OCI-LY1 (cell line): Measurements from ENCODE around the gene CAD.

Experiments used
- H2AFZ ChIP-seq: fragments of 200-600 bp; sonication (generic), shearing (Covaris generic); 2 replicates; pipeline ENCODE4 v1.6.0; 2014; ENCODE audit warnings: antibody characterized with exemption, mild to moderate bottlenecking, low read length
- H3F3A ChIP-seq: fragments of 200-600 bp; sonication (generic), shearing (Covaris generic); 2 replicates; pipeline ENCODE4 v1.6.0; 2014; ENCODE audit warnings: mild to moderate bottlenecking, antibody characterized with exemption, low read length, moderate library complexity; ENCODE audit not compliant: insufficient read depth
- H3K27ac ChIP-seq: fragments of 200-600 bp; sonication (generic); 2 replicates; pipeline ENCODE4 v1.5.1; 2014; ENCODE audit warnings: low read length, mixed run types, mild to moderate bottlenecking, low read depth; ENCODE audit not compliant: poor library complexity, severe bottlenecking
- H3K27me3 ChIP-seq: fragments of 200-600 bp; sonication (generic); 2 replicates; pipeline ENCODE4 v1.6.0; 2014; ENCODE audit warnings: antibody characterized with exemption, mild to moderate bottlenecking, low read length, moderate library complexity; ENCODE audit not compliant: insufficient read depth
- H3K36me3 ChIP-seq: fragments of 200-600 bp; sonication (generic); 2 replicates; pipeline ENCODE4 v1.6.1; 2014; ENCODE audit warnings: mild to moderate bottlenecking, antibody characterized with exemption, low read length, moderate library complexity, mixed read lengths; ENCODE audit not compliant: insufficient read depth
- H3K4me1 ChIP-seq: fragments of 200-600 bp; sonication (generic); 2 replicates; pipeline ENCODE4 v1.5.1; 2014; ENCODE audit warnings: mild to moderate bottlenecking, low read length, moderate library complexity; ENCODE audit not compliant: insufficient read depth, severe bottlenecking
- H3K4me2 ChIP-seq: fragments of 200-600 bp; sonication (generic), shearing (Covaris generic); 2 replicates; pipeline ENCODE4 v1.6.1; 2014; ENCODE audit warnings: low read length
- H3K4me3 ChIP-seq: fragments of 200-600 bp; sonication (generic); 2 replicates; pipeline ENCODE4 v1.5.1; 2014; ENCODE audit warnings: low read length, low read depth, mild to moderate bottlenecking, mixed read lengths; ENCODE audit not compliant: poor library complexity, severe bottlenecking
- H3K79me2 ChIP-seq: fragments of 200-600 bp; shearing (Covaris generic); 2 replicates; pipeline ENCODE4 v1.6.1; 2016; ENCODE audit warnings: mixed run types, low read length, mixed read lengths; ENCODE audit not compliant: insufficient read depth
- H3K9ac ChIP-seq: fragments of 200-600 bp; sonication (generic), shearing (Covaris generic); 2 replicates; pipeline ENCODE4 v1.6.1; 2014; ENCODE audit warnings: mild to moderate bottlenecking, low read length, mixed read lengths
- H3K9me2 ChIP-seq: fragments of 200-600 bp; sonication (generic), shearing (Covaris generic); 2 replicates; pipeline ENCODE4 v1.6.1; 2014; ENCODE audit warnings: low read depth, mild to moderate bottlenecking, low read length, mixed read lengths
- H3K9me3 ChIP-seq: fragments of 200-600 bp; shearing (Covaris generic); 2 replicates; pipeline ENCODE4 v1.6.1; 2014; ENCODE audit warnings: low read length, mixed read lengths
- H4K20me1 ChIP-seq: fragments of 200-600 bp; sonication (generic), shearing (Covaris generic); 2 replicates; pipeline ENCODE4 v1.6.0; 2016; ENCODE audit warnings: mild to moderate bottlenecking, low read length; ENCODE audit not compliant: insufficient read depth
- EZH2 ChIP-seq: fragments of 200-600 bp; sonication (generic), shearing (Covaris generic); IDR thresholded peaks from 2 replicates; pipeline ENCODE4 v1.8.0; 2017; ENCODE audit warnings: borderline replicate concordance, mixed run types, mild to moderate bottlenecking, antibody characterized with exemption, low read length, moderate library complexity, mixed read lengths
- TF ChIP-seq, protein P1 (sequence below): fragments of 200-600 bp; sonication (generic), shearing (Covaris generic); IDR thresholded peaks from 2 replicates; pipeline ENCODE4 v1.5.1; 2017; ENCODE audit warnings: mild to moderate bottlenecking, antibody characterized with exemption, low read length, moderate library complexity, mixed read lengths

The CAD gene

DNA sequence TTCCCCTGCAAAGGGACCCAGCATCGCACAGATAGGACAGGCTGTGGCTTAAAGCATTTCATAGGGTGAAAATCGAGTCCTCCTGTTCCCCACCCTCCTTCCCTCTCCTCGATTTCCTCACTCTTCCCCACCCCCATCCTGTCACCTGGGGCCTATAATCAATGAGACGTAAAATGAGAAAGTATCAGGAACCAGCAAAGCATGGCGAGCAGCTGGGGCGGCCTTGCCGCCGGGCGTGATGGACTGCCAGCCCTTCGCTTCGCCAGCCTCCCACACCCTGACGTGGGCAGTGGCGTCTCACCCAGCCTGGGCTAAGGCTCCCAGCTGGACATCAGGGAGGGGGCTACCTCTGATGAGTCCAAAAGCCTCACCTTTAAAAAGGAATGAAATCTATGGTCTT, 34.6 kb downstream of the CAD start:
- no peak overlapping the region for H2AFZ ChIP-seq
- H3K27ac ChIP-seq: no peak overlapping the region
- no peaks in the 10 kb centered on the region for H3K79me2 ChIP-seq

DNA sequence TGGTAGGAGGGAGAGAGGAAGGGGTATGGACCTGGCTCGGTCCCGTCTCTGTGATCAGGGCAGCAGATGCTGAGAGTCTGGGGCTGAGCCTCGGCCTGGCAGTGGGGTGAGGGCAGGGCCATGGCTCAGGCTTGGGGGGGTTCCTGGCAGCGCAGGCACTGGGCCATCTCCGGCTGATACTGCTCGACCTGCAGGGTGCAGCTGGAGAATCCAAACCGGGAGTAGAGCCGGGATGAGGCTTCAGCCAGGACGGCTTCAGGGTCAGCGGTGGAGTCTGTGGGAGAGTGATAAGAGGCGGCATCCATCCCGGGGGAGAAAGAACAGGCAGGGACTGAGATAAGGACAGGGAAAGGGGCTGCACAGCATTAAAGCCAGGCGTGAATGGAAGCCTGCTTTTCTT, 38.0 kb downstream of the CAD start:
- Histone ChIP-seq H3K4me3 (no peak overlapping the region), H3K9ac (no peak overlapping the region), H3K4me1 (peaks cover 5% of the 10 kb centered on the region), H3K4me2 (no peak overlapping the region), H2AFZ (no peak overlapping the region), H3F3A (no peaks in the 10 kb centered on the region), H3K79me2 (no peaks in the 10 kb centered on the region), H3K27me3 (peaks cover 16% of the 10 kb centered on the region), H4K20me1 (no peaks in the 10 kb centered on the region), H3K9me2 (no peaks in the 10 kb centered on the region), H3K9me3 (no peaks in the 10 kb centered on the region), H3K27ac (no peak overlapping the region), H3K36me3 (no peaks in the 10 kb centered on the region)
- TF ChIP-seq EZH2: no peak
- TF ChIP-seq, protein P1, sequence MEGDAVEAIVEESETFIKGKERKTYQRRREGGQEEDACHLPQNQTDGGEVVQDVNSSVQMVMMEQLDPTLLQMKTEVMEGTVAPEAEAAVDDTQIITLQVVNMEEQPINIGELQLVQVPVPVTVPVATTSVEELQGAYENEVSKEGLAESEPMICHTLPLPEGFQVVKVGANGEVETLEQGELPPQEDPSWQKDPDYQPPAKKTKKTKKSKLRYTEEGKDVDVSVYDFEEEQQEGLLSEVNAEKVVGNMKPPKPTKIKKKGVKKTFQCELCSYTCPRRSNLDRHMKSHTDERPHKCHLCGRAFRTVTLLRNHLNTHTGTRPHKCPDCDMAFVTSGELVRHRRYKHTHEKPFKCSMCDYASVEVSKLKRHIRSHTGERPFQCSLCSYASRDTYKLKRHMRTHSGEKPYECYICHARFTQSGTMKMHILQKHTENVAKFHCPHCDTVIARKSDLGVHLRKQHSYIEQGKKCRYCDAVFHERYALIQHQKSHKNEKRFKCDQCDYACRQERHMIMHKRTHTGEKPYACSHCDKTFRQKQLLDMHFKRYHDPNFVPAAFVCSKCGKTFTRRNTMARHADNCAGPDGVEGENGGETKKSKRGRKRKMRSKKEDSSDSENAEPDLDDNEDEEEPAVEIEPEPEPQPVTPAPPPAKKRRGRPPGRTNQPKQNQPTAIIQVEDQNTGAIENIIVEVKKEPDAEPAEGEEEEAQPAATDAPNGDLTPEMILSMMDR: no peak

More for the DNA sequence above, 34.6 kb downstream of the CAD start:
- Histone ChIP-seq H3K27me3 (0 out of 2 replicates have a peak, but pooled peaks cover 7% of the 10 kb centered on the region), H3K4me2 (no peak overlapping the region), H3K9me2 (no peaks in the 10 kb centered on the region), H3F3A (no peaks in the 10 kb centered on the region; the same call in 1 of the 2 replicates), H3K4me1 (peaks cover 10% of the 10 kb centered on the region), H3K9ac (no peak overlapping the region), H4K20me1 (no peaks in the 10 kb centered on the region), H3K36me3 (no peaks in the 10 kb centered on the region), H3K4me3 (no peak overlapping the region), H3K9me3 (no peaks in the 10 kb centered on the region)
- no peak for TF ChIP-seq EZH2
- TF ChIP-seq, protein P1: no peak

DNA sequence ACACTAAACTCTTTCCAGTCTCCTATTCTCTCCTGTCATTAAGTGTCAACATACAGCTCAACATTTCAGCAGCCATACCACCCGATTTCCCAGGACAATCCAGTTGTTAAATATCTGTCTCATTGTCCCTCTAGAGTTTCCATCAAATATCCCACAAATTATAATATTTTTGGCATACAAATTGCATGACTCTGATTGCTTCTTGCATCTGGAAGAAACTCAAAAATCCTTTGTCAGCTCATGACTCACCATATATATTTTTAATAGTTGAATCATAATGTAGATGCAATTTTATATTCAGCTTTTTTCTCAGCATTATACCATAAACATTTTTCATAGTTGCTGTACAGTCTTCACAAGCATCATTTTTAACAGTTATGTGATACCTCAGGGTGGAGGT, 38.5 kb downstream of the CAD start:
- Histone ChIP-seq H3K4me1 (no peaks in the 10 kb centered on the region), H3K27ac (no peak overlapping the region), H3K4me2 (no peak overlapping the region), H3K9me2 (no peaks in the 10 kb centered on the region), H3K27me3 (peaks cover 16% of the 10 kb centered on the region), H3K36me3 (no peaks in the 10 kb centered on the region), H3K9ac (no peak overlapping the region), H2AFZ (no peak overlapping the region), H3K9me3 (no peaks in the 10 kb centered on the region), H4K20me1 (no peaks in the 10 kb centered on the region), H3F3A (no peaks in the 10 kb centered on the region), H3K79me2 (no peaks in the 10 kb centered on the region), H3K4me3 (no peak overlapping the region)
- TF ChIP-seq EZH2: no peak
- TF ChIP-seq, protein P1: no peak
